Hematopoietic multipotent progenitor cell treated with erythropoietin and hydrocortisone succinate and interleukin-3 and kit ligand, for 15 days (in vitro differentiated cells): ENCODE results near the gene GPR161.

Experiments
- DNase-seq: peaks from one replicate; pipeline ENCODE4 v3.0.0-alpha.2; 2015; ENCODE audit warnings: low spot score

GPR161 gene

DNA sequence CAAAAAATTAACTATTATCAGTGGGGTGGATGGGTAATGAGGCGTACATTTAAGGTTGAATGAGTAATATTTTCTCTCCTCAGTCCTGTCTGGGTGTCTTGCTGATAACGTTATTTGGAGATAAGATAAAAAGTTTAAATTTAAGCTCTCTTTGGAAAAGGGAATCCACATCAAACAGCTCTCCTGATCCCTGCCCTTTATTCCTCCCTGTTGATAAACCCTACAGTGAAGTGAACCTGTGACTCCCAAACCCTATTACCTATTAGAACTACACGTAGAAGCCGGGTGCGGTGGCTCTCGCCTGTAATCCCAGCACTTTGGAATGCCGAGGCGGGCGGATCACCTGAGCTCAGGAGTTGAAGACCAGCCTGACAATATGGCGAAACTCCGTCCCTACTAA, 9.9 kb upstream of the GPR161 start:
- no peak for DNase-seq

DNA sequence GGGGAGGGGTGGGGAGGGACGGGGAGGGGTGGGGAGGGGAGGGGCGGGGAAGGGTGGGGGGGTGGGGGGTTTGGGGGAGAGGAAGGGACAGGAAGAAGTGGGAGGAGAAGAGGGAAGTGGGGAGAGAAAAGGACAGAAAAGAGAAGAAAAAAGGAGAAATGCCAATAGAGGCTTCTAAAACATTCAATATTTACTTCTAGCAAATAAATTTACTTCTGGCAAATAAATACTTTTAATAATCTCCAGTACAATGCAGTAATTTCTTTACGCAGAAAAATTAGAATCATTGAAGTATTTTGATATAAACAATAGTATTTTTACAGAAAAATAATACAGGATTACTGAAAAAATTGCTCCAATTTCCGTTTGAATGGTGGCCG, 9.4 kb upstream of the GPR161 start:
- no peak for DNase-seq

DNA sequence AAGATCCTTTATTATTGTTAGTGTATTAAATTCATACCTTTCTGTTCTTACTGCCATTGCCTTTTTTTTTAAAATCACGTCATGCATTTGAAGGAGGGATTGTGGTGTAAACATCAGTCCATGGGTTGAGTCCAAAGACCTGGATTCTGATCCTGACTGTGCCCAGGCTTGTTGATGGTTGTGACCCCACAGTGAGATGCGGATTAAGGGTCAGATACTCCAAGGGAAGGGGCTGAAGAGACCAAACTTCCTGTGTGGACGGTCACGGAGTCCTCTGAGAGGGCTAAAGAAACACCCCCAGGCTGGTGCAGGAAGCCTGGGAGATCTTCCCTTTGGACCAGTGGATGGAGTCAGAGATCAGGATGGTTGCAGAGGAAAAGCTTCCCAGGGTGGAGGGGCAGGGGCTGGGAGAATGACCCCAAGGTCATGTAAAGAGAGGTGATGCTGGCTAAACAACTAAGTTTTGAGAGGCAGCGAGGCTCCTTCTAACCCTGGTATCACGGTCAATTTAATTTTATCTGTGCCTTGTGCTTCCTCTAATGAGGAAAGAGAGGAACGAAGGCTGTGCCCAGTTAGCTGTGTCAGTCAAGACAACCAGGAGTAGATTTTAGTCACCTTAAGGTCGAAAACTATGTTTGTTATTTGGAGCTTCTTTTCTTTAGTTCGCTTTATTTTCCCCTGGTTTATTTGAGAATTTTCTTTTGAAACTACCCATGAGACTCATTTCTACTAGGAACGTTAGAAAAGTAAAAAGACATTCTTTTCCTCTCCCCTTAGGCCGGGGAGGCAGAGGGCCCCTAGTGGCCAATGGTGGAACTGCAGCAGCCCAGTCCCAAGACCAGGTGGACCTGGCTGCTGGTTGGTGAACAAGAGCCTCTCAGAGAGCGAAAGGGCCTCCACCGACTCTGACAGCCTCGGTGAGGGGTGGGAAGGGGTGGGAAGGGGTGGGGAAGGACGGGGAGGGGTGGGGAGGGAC, 8.7 kb upstream of the GPR161 start:
- DNase-seq = peak; percentile 79

DNA sequence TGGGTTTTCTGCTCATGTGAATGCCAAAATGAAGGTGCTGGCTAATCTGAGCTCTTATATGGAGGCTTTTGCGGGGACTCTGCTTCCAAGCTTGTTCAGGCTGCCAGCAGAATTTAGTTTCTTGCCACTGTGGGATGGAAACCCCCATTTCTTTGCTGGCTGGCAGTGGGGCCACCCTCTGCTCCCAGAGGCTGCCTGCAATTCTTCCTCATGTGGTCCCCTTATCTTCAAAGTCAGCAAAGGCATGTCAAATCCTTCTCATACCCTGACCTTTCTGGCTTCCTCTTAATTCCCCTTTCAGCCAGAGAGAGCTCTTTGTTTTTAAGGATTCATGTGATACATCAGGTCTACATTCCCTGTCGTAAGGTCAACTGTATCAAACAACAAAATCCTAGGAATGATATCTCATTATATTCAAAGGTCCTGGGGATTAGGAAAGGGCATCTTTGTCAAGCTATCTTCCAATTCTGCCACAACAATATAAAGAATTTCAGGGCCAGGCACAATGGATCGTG, 5.2 kb upstream of the GPR161 start:
- no peak for DNase-seq

DNA sequence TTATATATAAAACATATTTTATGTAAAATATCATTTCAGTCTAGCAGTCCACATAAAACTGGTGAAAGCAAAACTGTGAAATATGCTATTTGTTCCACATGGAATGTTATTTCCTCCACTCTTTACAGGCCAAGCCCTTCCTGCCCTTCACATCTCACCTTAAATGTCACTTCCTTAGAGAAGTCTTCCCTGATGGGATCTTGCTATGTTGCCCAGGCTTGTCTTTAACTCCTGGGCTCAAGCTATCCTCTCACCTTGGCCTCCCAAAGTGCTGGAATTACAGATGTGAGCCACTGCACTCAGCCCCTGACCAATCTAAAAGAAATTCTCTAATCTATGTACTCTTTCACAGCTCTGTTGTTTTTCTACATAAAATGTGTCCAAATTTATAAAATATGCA, 2.3 kb upstream of the GPR161 start:
- DNase-seq = no peak

DNA sequence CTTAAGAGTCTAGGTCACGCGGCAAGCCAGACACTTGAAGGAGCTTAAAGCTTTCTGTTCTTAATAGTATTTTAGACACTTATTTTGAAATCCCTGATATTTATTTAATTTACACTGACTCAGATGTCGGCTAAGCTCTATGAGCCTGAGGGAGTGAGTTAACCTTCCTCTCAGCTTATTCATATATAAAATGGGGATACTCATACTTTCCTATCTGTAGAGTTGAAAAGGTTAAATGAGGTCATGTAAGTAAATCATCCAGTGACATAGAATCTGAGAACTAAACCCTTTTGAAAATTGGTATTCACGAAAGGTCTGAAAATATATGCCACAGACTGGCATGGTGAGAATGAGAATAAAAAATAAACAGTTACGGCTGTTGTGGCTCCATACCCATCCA, 1.4 kb upstream of the GPR161 start:
- DNase-seq = no peak

DNA sequence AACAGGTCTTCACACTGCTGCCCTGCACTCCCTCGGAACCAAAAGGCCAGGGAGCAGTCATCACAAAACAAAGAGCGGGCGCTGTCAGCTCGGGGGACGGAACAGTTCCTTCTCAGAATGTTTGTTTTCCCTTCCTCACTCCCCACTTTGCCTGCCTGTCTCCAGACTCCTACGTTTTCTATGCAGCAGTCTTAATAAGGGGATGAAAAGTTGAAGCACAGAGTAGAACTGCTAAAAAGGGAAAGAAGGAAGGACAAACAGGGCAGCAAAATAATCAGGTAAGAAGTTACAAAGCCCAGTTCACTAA, 738 bp upstream of the GPR161 start:
- DNase-seq = no peak

DNA sequence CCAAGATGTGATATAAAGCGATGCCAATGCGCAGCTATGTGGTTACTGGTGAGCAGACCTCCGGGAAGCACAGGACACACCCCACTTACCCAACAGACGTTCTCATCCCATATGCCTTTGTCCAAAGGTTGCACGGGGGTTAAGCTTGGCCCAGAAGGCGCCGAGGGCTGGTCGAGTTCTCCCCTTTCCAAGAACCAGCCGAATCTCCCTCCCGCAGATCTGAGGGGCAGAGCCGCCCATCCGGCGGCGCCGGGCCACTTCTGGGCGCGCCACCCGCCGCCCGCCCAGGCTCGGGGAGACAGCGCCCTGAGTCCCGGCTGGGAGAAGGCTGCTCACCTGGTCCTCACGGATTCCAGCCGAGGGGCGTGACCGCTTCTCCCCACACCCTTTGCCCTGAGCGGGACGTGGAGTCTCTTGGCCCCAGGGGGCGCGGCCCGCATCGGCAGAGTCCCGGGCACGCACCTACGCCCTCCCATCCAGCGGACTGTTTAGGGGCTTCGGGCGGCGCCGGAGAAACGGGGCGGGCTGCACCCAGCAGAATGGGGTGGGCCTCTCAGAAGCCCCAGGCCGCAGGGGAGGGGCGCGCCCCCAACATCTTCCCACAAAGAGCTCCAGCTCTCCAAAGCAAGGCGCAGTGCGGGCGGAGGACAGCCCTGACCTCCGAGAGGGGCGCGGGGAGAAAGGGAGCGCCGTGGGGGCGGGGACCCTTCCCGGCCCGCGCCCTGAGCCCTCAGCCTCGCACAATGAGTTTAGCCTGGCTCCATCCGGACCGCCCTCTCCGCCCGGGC, 615 bp downstream of the GPR161 start:
- DNase-seq = peak; percentile 19

DNA sequence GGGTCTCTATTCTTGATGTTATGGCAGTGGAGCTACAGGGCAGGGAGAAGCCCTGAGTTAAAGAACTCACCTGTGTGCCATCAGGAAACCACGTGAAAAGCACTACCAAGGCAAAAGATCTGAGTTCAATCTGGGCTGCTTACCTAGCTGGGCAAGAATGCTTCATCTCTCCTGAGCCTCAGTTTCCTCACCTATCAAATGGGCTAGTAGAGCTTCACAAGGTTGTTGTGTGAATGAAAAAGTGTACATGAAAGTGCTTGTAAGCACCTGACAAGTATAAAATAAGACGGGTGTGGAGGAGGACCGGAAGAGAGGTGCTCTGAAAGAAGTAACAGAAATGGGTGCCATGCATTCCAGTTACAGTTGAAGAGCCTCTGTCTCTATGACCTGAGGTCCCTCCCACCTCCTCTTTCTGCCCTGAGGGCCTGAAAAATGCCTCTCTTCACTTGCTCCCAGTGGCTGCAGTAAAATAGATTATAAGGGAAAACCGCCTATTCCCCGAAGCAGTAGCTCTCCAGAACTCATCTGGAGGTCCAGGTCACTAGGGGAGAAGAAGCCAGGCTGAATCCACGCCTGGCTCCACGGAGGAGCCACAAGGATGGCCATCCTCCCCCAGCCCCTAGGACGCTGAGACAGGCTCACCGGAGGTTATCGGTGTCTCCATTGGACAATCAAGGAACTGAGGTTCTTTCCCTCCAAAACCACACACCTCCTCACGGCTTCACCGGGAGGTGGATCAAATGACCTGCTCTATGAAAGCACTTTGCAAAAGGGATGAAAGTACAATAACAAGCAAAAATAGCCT, 1.4 kb downstream of the GPR161 start:
- DNase-seq = no peak

DNA sequence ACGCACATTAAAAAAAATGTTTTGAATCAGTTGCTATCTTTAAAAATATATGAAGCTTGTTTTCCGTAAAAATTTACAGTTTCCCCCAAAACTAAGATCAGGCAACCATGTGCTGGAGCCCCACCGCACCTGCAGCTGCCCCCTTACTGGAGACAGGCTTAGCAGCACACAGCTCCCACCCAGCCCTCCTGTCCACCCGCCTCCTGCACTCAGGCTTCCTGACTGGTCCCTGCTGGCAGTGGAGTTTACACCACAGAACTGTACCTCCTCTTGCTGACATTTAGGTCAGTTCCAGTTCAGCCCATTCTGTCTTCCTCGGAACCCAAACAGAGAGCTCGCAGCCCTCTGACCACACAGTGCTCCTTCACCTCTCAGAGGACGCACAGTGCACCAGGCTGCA, 2.1 kb downstream of the GPR161 start:
- DNase-seq = no peak

DNA sequence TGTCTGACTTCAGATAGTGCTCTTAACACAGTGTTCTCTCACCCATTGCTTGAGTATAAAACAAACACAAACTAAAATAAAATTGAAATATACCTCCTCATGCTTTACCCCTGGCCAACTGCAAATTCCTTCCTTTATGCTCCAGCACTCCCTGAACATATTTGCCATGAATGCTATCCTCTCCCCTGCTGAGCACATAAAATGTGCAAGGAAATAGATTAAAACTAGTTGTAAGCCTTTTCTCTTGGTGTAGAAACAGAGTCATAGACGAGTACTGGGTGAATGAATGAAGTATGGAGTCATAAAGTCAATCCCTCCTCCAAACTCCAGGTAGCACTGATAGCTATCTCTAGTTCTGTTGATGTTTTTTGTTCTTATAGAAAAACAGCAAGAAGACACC, 2.6 kb downstream of the GPR161 start:
- DNase-seq = no peak

DNA sequence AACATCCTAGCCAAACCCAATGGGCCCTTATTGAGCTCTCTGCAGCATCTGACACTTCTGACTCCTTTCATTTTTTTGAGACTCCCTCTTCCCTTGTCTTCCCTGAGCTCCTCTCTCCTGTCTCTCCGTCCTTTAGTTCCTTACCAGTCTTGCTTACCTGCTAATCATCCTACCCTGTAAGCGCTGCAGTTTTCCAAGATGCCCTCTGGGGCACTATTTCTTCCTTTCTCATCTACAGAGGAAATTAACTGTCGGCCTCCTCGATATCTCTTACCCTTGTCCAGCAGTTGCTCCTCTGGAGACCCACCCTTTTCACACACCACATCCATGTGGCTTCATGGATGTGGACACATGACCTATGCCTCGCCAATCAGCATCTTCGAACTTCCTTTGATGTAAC, 6.8 kb downstream of the GPR161 start:
- DNase-seq = no peak

DNA sequence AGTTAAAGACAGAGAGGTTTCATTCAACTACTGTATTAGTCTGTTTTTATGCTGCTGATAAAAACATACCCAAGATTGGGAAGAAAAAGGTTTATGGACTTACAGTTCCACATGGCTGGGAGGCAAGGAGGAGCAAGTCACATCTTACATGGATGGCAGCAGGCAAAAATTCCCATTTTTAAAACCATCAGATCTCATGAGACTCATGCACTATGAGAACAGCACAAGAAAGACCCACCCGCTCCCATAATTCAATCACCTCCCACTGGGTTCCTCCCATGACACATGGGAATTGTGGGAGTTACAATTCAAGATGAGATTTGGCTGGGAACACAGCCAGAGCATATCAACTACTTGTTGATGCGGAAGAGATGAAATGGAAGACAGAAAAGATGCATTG, 9.2 kb downstream of the GPR161 start:
- DNase-seq = no peak

DNA sequence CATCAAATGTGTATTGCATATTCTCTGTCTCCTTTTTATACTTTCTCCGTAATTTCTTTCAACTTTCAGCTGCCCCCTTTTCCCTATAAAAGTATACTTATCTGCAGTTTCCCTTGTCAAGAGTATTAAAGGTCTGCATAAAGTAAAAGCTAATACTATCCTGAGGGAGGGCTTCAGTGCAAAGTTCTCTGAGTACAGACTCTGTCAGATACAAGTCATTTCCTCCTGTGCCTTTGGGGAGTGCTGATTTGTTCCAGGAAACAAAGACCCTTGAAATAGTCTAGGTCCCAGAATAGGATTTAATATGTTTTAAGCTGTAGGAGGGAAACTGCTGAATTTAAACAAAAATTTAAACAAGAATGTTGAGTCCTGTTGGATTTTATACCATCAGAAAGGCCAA, 11.7 kb downstream of the GPR161 start:
- DNase-seq = no peak

DNA sequence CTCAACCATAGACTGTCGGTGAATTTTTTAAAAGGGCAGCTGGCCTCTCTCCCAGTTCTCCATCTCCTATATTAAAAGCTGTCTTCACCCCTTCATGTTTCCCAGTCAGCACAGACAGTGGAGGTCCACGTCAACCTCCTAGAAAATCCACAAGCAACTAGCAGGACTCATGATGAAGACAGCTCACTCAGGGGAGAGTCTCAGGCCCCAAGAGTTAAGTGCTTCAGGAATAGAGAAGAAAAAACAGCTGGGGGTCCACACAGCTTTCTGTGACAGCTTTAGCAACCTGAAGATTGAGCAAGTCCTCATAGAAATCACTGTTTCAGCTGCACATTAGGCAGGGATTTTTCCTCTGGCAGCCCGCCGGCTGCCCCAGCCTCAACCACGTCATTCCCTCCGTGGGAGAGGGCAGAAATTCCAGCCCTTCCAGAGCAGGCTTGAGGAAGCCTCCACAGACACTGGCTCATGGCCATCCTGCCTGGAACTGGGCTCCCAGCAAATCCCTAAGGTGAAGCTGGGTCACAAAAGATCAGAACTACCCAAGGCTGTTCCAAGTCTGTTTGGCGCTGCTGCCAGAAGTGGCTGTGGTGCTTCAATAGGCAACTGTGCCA, 15.2 kb downstream of the GPR161 start:
- no peak for DNase-seq

DNA sequence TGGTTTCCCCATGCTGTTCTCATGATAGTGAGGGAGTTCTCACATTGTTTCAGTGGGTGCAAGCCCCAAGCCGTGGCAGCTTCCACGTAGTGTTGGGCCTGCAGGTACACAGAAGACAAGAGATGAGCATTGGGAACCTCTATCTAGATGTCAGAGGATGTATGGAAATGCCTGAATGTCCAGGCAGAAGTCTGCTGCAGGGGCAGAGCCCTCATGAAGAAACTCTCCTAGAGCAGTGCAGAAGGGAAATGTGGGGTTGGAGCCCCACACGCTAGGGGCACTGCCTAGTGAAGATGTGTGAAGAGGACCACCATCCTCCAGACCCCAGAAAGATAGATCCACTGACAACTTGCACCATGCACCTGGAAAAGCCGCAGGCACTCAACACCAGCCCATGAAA, 17.0 kb downstream of the GPR161 start:
- DNase-seq = no peak

DNA sequence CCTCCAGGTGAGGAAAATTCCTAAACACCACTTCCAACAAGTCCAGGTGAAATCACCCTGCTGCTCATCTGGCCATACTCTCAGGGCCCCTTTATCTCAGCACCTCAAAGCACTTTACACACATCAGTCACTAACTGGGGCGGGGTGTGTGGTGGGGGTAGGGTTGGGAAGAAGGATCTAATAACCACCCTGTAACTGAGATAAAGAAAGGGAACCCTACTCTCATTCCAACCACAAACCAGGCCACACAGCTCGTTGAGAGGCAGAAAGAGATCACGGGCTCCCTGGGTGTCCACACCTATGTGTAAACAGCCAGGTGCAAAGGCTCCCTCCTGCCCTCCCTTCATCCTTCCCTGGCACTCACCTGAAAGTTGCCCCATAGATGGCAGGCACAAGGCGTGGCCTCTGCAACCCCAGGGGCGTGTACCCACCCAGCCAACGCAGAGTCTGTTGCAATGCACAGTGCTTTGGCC, 20.4 kb downstream of the GPR161 start:
- no peak for DNase-seq

DNA sequence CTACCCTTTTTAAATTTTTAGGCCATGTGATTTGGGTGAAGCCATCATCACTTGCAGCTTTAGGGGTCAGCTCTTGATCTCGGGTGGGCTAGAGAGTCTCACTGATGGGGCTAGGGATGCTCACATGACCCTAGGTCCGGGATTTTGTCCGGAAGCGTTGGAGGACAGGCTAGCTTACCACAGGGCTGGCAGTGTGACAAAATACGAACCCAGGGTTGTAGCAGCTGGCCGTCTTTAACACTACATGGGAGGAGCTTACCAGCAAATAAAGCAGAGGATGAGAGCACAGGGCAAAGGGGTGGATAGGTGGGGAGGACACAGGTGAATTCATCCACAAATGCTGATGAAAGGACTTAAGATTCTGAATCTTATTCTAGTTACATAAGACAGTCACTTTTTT, 21.9 kb downstream of the GPR161 start:
- DNase-seq = no peak

DNA sequence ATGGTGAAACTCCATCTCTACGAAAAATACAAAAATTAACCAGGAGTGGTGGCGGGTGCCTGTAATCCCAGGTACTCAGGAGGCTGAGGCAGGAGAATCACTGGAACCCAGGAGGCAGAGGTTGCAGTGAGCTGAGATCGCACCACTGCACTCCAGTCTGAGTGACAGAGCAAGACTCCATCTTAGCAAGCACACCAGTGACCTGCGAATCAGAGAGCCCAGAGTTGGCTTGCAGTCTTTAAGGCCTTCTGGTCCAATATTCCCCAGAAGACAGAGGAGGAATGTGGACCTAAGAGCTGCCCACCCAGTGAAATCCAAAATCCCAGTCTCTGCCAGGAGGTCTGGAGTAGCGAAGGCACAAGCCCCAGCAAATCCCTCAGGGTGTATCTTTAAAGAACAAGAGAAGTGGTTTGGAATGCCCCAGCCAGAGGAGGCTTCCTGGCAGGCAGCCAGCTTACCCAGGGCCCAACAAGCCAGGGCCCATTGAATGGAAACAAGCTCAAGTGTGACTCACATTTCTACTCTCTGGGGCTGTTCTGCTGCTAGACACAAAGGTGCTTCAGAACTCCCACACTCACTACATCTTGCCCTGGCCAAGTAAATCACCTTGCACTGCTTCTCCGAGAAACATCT, 23.9 kb downstream of the GPR161 start:
- no peak for DNase-seq

DNA sequence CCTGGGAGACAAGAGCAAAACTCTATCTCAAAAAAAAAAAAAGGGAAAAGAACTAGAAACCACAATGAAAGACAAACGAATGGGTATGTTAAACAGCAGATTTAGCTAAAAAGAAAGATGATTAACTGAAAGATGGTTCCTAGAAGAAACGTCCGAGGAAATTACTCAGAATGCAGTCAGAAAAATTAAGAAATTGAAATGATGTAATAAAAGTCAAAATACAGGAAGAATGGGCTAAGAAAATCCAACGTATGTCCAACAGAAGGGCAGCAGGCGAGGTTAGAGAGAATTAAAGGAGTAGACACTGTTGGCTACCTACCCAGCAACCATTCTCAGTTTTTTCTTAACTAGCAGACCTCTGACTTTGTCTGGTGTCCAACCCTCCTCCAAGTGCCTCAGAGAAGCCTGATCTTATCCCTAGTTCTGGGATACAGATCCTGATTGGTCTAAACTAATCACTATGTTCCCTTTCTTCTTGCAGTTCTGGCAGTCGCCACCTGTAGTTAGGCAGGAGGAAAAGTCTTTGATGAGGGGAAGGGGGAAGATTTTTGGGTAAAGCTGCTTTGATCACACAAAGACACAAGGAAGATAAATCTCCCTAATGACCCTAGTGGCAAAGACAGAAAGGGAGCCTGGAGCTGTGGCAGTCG, 25.7 kb downstream of the GPR161 start:
- DNase-seq = no peak

DNA sequence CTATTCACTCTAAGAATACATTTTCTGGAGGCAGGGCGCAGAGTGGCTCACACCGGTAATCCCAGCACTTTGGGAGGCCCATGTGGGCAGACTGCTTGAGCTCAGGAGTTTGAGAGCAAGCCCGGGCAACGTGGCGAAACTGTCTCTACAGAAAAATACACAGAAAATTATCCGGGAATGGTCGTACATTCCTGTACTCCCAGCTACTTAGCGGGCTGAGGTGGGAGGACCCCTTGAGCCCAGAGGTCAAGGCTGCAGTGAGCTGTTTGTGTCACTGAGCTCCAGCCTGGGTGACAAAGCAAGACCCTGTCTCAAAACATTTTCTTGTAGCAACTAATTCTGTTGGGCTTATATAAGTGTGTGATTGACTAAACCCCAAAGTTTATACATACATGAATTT, 30.5 kb downstream of the GPR161 start:
- no peak for DNase-seq
